B cell (primary cell): Measurements from ENCODE around the gene FRMD4A.

Experiments used
- EZH2 ChIP-seq: IDR thresholded peaks from 2 replicates; pipeline ENCODE4 v1.6.1; 2012; ENCODE audit warnings: borderline replicate concordance, low read depth, mild to moderate bottlenecking, moderate library complexity, low read length; ENCODE audit not compliant: insufficient read depth, poor library complexity, severe bottlenecking
- TF ChIP-seq, protein P1 (sequence below): fragments of 200-600 bp; IDR thresholded peaks from one replicate; pipeline ENCODE4 v1.8.0; 2022; ENCODE audit warnings: antibody characterized with exemption, mild to moderate bottlenecking

DNA sequence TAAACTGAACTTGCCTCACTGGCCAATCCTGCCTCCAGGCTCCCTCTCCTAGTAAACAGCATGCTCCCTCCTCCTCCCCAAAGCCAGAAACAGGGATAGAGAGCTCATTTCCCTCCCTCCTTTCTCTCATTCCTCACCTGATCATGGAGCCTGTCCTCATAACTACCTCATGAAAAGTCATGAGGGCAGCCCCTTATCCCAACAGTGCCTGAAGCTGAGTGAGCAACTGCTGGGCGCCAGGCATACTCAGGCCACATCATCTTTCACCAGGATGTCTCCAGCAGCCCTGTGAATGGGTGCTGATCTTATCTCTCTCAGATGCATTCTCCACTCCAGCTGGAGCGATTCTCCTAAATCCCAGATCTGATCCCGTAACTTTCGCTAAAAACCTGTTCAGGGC lies 436.8 kb downstream of the FRMD4A start:
- TF ChIP-seq, protein P1, sequence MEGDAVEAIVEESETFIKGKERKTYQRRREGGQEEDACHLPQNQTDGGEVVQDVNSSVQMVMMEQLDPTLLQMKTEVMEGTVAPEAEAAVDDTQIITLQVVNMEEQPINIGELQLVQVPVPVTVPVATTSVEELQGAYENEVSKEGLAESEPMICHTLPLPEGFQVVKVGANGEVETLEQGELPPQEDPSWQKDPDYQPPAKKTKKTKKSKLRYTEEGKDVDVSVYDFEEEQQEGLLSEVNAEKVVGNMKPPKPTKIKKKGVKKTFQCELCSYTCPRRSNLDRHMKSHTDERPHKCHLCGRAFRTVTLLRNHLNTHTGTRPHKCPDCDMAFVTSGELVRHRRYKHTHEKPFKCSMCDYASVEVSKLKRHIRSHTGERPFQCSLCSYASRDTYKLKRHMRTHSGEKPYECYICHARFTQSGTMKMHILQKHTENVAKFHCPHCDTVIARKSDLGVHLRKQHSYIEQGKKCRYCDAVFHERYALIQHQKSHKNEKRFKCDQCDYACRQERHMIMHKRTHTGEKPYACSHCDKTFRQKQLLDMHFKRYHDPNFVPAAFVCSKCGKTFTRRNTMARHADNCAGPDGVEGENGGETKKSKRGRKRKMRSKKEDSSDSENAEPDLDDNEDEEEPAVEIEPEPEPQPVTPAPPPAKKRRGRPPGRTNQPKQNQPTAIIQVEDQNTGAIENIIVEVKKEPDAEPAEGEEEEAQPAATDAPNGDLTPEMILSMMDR: no peak
- TF ChIP-seq EZH2: no peak
